ENCODE measurements around the gene OPN4. TPM values are rescaled to one million over a fixed set of nuclear protein-coding genes. Genes with fewer than 3 reads are reported as not detected.

The OPN4 gene
- total and polyA plus RNA-seq, 2 of the 8 experiments (the other 6 are each of a cell fraction or from before 2014, with no cell fraction given): not detected

- no peak for TF ChIP-seq SP4 (IDR thresholded peaks at IDR 0.05; ENCODE audit: low read length)
- peak; percentile 85 for TF ChIP-seq KDM4A (IDR thresholded peaks at IDR 0.05; ENCODE audit: low read depth, low read length, severe bottlenecking)
- peak; percentile 49 for TF ChIP-seq ASH2L (IDR thresholded peaks at IDR 0.05; ENCODE audit: low read length)
- TF ChIP-seq RAD21 (IDR thresholded peaks at IDR 0.05 in 1 of 2, conservative IDR thresholded peaks at IDR 0.05 in 1 of 2; ENCODE audit: low read depth in 2 of 2, low read length in 2 of 2): peak; percentile 63 to 76
- TF ChIP-seq RBBP5 (IDR thresholded peaks at IDR 0.05; ENCODE audit: borderline replicate concordance, low read depth, low read length): peak; percentile 68; the same call in 1 of the 2 replicates
- peak; percentile 63 for TF ChIP-seq TBP (IDR thresholded peaks at IDR 0.05; ENCODE audit: low read depth, low read length)
- TF ChIP-seq CREB1 (IDR thresholded peaks at IDR 0.05): peak; percentile 59; the same call in 1 of the 2 replicates
- no peak for TF ChIP-seq NRF1 (IDR thresholded peaks at IDR 0.05; ENCODE audit: low read depth, low read length)
- TF ChIP-seq BRCA1 (IDR thresholded peaks at IDR 0.05; ENCODE audit: low read depth, low read length): no peak
- 0 out of 3 replicates have a peak, but pooled peaks of 1 of the 2 experiments have one; percentile 45 for TF ChIP-seq POLR2A (IDR thresholded peaks at IDR 0.05; ENCODE audit: control extremely low read depth in 1 of 2, low read depth in 2 of 2, low read length in 2 of 2)
- TF ChIP-seq, protein P1, sequence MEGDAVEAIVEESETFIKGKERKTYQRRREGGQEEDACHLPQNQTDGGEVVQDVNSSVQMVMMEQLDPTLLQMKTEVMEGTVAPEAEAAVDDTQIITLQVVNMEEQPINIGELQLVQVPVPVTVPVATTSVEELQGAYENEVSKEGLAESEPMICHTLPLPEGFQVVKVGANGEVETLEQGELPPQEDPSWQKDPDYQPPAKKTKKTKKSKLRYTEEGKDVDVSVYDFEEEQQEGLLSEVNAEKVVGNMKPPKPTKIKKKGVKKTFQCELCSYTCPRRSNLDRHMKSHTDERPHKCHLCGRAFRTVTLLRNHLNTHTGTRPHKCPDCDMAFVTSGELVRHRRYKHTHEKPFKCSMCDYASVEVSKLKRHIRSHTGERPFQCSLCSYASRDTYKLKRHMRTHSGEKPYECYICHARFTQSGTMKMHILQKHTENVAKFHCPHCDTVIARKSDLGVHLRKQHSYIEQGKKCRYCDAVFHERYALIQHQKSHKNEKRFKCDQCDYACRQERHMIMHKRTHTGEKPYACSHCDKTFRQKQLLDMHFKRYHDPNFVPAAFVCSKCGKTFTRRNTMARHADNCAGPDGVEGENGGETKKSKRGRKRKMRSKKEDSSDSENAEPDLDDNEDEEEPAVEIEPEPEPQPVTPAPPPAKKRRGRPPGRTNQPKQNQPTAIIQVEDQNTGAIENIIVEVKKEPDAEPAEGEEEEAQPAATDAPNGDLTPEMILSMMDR (IDR thresholded peaks at IDR 0.05; ENCODE audit: control extremely low read depth in 1 of 3, insufficient read depth in 1 of 3, low read depth in 1 of 3, low read length in 3 of 3): peak; percentile 59 to 79 (median 69)
- 0 out of 2 replicates have a peak, but pooled peaks have one; percentile 27 for TF ChIP-seq TAF1 (IDR thresholded peaks at IDR 0.05; ENCODE audit: low read depth, low read length)
- TF ChIP-seq, protein P2, sequence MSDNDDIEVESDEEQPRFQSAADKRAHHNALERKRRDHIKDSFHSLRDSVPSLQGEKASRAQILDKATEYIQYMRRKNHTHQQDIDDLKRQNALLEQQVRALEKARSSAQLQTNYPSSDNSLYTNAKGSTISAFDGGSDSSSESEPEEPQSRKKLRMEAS (IDR thresholded peaks at IDR 0.05): 0 out of 2 replicates have a peak, but pooled peaks have one; percentile 12
Measured at GRCh38 chr10:86632009-86632800, 22.1 kb upstream of the OPN4 start (continued).

Measured in H1 (cell line).